Fibroblast of mammary gland (primary cell): ENCODE data around the gene CAT.
A peak's percentile ranks its signal among the peaks of the same experiment; 100 is the strongest.

ENCODE experiments used
- DNase-seq: peaks from one replicate; pipeline ENCODE4 v3.0.0-alpha.2; 2010; ENCODE audit warnings: low read depth
- H3K4me3 ChIP-seq: 2 replicates; pipeline ENCODE4 v1.5.1; 2011; ENCODE audit warnings: low read depth, mild to moderate bottlenecking, low read length, moderate library complexity; ENCODE audit not compliant: control insufficient read depth
- CTCF ChIP-seq: conservative IDR thresholded peaks from 2 replicates; pipeline ENCODE4 v1.5.1; 2011; ENCODE audit warnings: low read depth, low read length, inconsistent platforms; ENCODE audit not compliant: control insufficient read depth, insufficient read depth

The CAT gene

DNA sequence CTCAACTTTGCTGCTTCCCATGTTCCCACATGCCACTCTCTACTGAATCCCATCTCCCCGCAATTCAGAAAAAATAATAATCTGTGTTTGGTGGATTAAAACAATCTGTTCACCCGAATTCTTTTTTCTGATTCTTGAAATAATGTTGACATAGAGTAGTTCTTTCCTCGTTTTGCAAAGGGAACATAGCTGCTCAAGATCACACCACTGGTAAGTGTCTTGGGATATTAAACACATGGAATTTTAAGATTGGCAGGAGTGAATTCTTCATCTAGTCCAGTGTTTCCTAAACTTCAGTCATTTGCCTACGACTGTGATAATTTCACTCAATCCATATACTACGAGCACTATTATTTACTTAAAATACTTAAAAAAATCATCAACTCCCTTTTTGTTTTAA lies 68.9 kb downstream of the CAT start:
- no peak overlapping the region for H3K4me3 ChIP-seq
- TF ChIP-seq CTCF: no peak
- no peak for DNase-seq

DNA sequence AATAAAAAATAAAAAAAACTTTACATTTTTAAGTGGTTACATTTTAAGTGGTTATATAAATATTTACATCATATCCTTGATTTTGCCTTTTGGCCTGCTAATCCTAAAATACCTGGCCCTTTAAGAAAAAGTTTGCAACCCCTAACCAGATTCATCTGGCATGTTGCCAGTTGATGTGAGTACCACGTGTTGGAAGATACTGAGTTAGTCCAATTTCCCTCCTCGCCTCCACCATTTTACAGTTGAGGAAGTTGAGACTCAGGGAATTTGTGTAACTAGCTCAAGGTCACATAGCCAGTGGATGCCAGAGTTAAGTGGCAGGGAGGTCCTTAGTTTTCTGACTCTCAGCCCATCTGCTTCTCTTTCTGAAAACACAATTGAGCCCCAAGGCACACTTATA lies 69.8 kb downstream of the CAT start:
- no peak for TF ChIP-seq CTCF
- no peak overlapping the region for H3K4me3 ChIP-seq
- DNase-seq: no peak

- no peak for DNase-seq
- no peak overlapping the region for H3K4me3 ChIP-seq
- no peak for TF ChIP-seq CTCF
Measured at GRCh38 chr11:34509336-34509876, 70.7 kb downstream of the CAT start.

- H3K4me3 ChIP-seq: no peak overlapping the region
- DNase-seq: no peak
- no peak for TF ChIP-seq CTCF
Measured at GRCh38 chr11:34510218-34510617, 71.5 kb downstream of the CAT start.

DNA sequence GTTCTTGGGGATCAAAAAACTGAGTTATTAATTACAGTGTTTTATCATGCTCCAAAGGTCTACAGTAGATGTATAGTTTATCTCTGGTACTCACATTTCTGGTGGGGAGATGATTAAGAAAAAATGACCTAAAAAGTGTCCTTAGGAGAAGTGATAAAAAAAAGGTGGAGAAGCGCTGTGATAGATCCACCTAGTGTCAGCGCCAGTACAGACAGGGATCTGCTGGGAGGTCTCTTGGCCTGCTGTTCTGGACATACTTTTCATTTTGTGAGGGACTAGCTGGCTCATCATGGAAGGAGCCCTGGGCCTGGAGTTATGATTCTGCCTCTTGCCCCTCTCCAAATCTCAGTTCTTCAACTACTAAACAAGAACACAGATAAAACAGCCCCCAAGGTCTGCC lies 71.9 kb downstream of the CAT start:
- H3K4me3 ChIP-seq: no peak overlapping the region
- TF ChIP-seq CTCF: no peak
- no peak for DNase-seq

DNA sequence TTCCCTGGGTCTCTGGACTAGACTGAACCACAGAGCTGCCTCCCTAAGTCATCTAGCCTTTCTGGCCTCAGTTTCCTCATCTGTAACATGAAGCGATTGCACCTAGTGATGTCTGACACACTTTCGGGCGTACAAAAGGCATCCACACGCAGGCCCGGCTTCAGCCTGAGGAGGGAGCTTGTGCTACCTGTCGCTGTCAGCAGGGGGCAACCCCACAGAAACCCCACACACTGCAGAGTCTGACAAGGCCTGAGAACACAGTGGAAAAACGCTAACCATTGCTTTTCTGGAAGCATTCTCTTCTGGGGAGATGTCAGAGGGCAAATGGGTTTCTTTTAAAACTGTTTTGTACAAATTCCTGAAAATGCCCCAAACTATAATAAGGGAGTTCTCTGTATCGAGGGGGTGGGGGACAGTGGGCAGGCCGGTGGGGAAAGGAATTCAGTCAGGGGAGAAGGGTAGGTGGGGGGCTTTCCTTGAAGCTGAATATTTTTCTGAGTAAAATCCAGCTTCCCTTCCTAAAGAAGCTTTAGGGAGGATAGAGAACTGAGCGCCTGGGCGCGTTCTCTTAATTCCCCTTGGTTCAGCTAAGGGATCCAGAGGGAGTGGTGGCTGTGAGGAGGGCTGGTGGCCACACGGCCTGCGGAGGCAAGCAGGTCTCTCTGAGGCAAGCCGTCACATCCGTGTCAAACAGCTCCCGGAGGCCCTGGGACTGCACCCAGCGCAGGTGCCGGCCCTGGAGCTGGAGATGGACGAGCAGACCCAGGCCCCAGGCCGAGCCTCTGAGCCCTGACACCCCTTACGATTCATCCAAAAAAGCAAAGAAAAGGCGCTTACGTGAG lies 74.3 kb downstream of the CAT start:
- peak; percentile 43 for DNase-seq
- H3K4me3 ChIP-seq: no peak overlapping the region
- TF ChIP-seq CTCF: peak; percentile 86
